Measurements from ENCODE around the gene PANX3. TPM values are rescaled to one million over a fixed set of nuclear protein-coding genes. Genes with fewer than 3 reads are reported as not detected.

The PANX3 gene
- total RNA-seq, 1 experiment from 2014 or later: not detected

DNA sequence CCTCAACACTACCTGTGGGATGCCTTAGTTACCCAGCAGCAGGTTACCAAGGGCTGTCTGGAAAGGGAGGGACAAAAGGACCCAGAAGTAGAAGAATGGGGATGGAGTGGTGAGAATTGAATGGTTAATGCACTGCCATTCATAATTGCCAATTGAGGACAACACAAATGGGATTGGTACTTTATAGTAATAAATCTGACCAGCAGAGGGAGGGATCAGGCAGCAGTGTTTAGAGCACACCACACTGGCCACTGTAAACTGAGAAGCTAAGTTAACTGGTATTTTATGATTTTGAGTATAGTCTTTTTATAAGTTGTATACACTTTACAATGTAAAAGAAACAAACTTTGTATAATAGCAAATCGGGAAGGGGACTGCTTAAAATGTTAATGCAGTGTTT, 22.1 kb downstream of the PANX3 start:
- H3K36me3 ChIP-seq: peaks cover 25% of the 10 kb centered on the region
- H3K27ac ChIP-seq: no peak overlapping the region
- DNase-seq: no peak
- no peak overlapping the region for H3K4me3 ChIP-seq
- no peaks in the 10 kb centered on the region for H3K4me1 ChIP-seq
- no peaks in the 10 kb centered on the region for H3K9me3 ChIP-seq (replicated peaks)
- no peaks in the 10 kb centered on the region for H3K27me3 ChIP-seq

DNA sequence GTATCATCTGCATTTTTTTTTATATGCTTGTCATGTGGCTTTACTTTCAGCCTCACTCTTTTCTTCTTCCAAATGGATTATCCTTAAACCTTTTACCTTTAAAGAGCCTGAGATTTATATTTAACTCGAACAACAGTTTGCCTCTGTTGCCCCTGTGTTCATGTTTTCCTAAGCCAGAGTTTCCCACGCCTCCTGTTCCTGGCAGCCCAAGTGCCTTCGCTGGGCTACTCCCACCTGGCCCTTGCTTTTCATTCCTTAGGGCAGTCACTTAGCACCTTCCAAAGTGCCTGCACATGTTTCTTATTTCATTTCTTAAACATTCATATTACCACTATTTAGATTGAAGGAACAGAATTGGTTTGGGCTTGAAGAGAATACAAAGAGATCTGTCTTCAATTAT, 24.7 kb downstream of the PANX3 start:
- peaks cover 20% of the 10 kb centered on the region for H3K36me3 ChIP-seq
- H3K9me3 ChIP-seq (replicated peaks): no peaks in the 10 kb centered on the region
- H3K4me3 ChIP-seq: no peak overlapping the region
- H3K4me1 ChIP-seq: no peaks in the 10 kb centered on the region
- no peaks in the 10 kb centered on the region for H3K27me3 ChIP-seq
- H3K27ac ChIP-seq: no peak overlapping the region
- no peak for DNase-seq

DNA sequence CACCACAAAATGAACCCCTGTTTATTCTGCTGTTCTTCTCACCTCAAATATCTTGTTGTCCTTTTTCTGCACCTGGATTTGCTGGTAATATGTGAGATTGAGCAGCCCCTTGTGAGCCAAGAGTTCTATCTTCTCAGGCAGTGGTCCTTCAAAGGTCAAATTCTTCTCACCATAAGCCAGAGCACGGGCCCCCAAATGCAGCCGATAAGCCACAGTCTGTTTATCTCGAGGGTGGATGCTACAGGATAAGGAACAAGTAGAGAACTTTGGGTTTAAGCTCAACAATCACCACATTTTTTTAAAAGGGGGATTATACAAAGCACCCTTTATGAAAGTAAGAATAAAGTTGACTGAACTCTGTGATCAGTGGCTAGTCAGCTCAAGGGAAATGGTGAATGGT, 27.3 kb downstream of the PANX3 start:
- no peak overlapping the region for H3K4me3 ChIP-seq
- H3K27me3 ChIP-seq: no peaks in the 10 kb centered on the region
- peaks cover 3% of the 10 kb centered on the region; the same call in 1 of the 2 replicates for H3K36me3 ChIP-seq
- no peaks in the 10 kb centered on the region for H3K9me3 ChIP-seq (replicated peaks)
- no peak for DNase-seq
- no peak overlapping the region for H3K27ac ChIP-seq
- H3K4me1 ChIP-seq: no peaks in the 10 kb centered on the region

DNA sequence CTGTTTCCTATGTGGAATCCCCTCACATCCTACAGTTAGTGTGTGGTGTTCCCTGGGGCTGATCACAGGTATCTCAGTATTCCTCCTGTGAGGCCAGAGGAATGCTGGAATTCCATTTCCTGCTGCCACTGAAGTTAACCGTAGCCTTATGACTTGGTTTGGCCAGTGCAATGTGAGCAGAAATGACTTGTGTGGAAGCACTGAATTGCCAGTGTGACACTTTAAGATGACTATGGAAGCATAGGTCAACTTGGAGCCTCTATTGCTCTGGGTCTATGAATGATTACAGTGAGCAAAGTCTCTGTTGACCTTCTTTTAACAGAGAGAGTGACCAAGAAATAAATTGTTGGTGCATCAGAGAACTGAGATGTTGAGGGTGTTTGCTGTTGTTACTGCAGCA, 28.0 kb downstream of the PANX3 start:
- Histone ChIP-seq H3K9me3 (replicated peaks) (no peaks in the 10 kb centered on the region), H3K4me1 (no peaks in the 10 kb centered on the region), H3K4me3 (no peak overlapping the region), H3K27me3 (no peaks in the 10 kb centered on the region), H3K36me3 (no peaks in the 10 kb centered on the region; the same call in 1 of the 2 replicates), H3K27ac (no peak overlapping the region)
- DNase-seq: no peak

DNA sequence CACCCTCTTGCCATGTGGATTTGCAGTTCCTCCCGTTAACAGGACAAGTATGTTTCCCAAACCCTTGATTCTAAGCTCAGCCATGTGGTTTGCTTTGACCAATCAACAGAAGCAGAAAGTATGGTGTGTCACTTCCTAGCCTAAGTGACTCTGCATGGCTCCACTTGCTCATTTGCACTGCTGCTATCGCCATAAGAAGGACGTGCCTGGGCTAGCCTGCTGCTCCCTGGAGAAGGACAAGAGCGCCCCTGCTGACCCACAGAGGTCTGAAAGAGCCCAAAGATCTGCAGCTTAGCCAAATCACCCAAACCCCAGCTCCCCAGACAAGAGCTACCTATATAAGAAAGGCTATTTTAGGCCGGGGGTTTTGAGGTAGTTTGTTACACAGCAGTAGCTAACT, 29.4 kb downstream of the PANX3 start:
- no peaks in the 10 kb centered on the region for H3K4me1 ChIP-seq
- no peak overlapping the region for H3K4me3 ChIP-seq
- no peak overlapping the region for H3K27ac ChIP-seq
- H3K36me3 ChIP-seq: no peaks in the 10 kb centered on the region; the same call in 1 of the 2 replicates
- H3K9me3 ChIP-seq (replicated peaks): no peaks in the 10 kb centered on the region
- H3K27me3 ChIP-seq: no peaks in the 10 kb centered on the region
- DNase-seq: no peak

DNA sequence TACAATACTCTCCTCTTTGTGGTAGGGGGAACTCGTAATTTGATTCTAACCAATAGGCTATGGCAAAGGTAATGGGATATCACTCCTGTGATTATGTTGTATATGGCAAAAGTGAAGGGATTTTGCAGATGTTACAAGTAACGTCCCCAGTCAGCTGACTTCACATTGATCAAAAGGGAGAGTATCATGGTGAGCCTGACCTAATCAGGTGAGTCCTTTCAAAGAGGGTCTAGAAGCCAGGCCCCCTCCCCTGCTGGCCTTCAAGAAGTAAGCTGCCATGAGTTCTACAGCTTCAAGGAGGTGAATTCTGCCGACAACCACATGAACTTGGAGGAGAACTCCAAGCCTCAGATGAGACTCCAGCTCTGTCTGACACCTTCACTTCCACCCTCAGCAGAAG, 31.4 kb downstream of the PANX3 start:
- Histone ChIP-seq H3K9me3 (replicated peaks) (no peaks in the 10 kb centered on the region), H3K27ac (no peak overlapping the region)

DNA sequence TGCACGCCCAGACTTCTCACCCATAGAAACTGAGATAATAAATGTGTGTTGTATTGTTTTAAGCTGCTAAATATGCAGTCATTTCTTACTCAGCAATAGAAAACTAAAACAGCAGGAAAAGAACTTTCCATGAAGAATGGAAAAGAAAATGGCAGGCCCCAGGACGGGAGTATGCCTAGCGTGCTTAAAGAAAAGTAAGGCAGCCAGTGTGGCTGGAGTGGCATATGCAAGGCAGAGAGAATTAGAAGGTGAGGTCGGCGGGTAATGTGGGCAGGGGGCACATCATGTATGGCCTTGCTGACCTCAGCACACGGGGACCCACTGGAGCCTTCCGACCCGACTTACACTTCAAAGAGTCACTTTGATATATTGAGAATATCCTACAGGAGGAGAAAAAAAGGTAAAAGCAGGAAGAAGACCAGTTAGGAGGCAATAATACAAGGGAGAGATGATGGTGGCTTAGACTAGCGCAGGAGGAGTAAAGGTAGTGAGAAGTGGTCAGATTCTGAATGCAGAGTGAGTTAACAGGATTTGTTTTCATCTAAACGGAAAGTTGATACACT, 31.9 kb downstream of the PANX3 start:
- Histone ChIP-seq H3K27me3 (no peaks in the 10 kb centered on the region), H3K4me1 (no peaks in the 10 kb centered on the region), H3K9me3 (replicated peaks) (no peaks in the 10 kb centered on the region), H3K36me3 (no peaks in the 10 kb centered on the region), H3K27ac (no peak overlapping the region), H3K4me3 (no peak overlapping the region)
- DNase-seq: no peak

More for the DNA sequence above, 31.4 kb downstream of the PANX3 start:
- DNase-seq: no peak
- no peaks in the 10 kb centered on the region for H3K27me3 ChIP-seq
- no peaks in the 10 kb centered on the region for H3K4me1 ChIP-seq
- no peaks in the 10 kb centered on the region for H3K36me3 ChIP-seq
- H3K4me3 ChIP-seq: no peak overlapping the region

DNA sequence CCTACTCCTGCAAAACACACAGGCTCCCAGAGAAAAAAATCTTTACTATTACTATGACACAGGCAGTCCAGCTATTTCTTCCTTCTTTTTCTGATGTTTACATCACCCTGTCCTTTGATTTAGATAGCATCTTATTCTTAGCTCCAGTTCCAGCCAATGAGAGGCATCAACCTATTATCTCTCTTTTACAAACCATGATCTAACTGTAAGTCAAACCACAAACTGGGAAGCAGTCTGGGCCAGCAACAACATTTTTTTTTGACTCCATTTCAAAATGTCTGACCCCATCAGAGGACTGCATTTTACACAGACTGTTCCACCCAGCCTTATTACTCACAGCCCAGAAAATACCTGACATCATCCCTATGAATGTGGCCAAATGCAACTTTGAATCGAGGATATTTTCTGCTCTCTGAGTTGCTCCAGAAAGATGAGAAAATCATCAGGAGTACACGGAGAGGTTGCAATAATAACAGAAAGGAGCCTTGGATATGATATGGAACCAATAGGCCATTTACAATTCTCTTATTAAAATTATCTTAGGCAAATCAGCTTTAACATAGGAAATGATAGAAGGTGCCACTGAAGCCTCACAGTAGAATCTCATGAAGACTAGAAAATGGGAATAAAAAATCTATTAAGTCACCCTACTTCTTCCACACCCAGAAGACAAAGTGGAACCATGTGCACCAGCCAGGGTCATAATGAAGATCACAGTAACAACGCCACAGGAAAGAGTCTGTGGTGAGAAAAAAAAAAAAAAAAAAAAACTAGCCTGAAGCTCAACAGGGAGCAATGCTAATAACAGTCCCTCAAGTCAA, 32.6 kb downstream of the PANX3 start:
- no peaks in the 10 kb centered on the region for H3K9me3 ChIP-seq (replicated peaks)
- no peak for DNase-seq
- no peaks in the 10 kb centered on the region for H3K4me1 ChIP-seq
- H3K27ac ChIP-seq: no peak overlapping the region
- H3K27me3 ChIP-seq: no peaks in the 10 kb centered on the region
- H3K36me3 ChIP-seq: no peaks in the 10 kb centered on the region
- no peak overlapping the region for H3K4me3 ChIP-seq

DNA sequence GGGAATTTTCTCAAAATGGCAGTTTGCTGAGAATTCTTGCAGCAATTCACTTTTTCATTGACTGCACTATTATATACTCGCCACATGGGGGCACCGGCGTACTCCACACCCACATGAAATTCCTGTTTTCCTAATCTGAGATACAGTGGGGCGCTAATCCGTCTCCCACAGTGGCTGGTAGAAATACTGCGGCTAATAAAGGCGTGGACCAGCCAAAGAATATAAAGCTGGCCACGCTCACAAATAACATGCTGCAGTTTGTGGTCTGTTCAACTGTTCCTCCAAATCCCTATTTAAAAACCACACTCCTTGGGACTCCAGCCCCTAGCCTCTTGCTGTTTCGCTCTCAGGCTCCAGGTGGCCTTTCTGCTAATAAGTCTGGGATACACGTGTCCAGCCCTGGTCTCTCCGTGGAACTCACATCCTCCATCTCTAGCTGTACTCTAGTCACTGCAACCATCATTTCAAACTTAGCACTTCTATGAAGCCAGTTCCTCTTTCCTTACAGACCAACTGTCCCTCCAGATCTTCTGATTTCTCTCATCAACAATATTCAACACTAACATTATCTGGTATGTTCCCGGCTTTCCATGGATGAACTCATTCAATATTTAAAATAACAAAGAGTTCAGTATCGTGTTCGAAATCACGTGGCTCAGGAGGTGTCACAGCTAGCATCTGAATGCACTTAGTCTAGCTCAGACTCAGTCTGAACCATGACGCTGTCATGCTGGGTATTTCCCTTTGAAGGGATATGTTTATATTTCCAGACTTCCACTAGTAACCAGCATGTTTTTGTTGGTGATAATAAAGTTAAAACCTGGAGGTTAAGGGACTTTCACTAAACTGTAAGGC, 33.4 kb downstream of the PANX3 start:
- Histone ChIP-seq H3K9me3 (replicated peaks) (no peaks in the 10 kb centered on the region), H3K27me3 (no peaks in the 10 kb centered on the region), H3K36me3 (no peaks in the 10 kb centered on the region), H3K4me1 (no peaks in the 10 kb centered on the region), H3K4me3 (no peak overlapping the region), H3K27ac (no peak overlapping the region)
- peak; percentile 44 to 75 for DNase-seq

DNA sequence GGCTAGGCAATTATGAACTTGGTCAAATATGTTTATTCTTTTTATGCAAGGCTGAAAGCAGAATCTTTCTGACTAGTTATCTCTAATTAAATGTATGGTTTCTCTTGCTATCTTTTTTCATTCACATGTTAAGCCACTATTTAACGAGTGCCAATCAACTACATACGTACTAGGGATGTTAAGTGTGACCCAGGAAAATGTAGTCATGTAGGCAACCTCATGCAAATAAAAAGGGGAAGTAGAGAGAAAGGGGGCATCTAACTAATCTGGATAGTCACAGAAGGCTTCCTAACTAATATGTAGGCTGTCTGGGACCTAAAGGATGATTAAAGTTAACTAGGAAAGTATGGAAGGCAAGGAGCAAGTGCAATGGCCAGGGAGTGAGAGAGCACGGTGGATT, 34.9 kb downstream of the PANX3 start:
- H3K27ac ChIP-seq: no peak overlapping the region
- no peak overlapping the region for H3K4me3 ChIP-seq
- no peaks in the 10 kb centered on the region for H3K9me3 ChIP-seq (replicated peaks)
- H3K27me3 ChIP-seq: no peaks in the 10 kb centered on the region
- DNase-seq: no peak
- no peaks in the 10 kb centered on the region for H3K4me1 ChIP-seq
- no peaks in the 10 kb centered on the region for H3K36me3 ChIP-seq

DNA sequence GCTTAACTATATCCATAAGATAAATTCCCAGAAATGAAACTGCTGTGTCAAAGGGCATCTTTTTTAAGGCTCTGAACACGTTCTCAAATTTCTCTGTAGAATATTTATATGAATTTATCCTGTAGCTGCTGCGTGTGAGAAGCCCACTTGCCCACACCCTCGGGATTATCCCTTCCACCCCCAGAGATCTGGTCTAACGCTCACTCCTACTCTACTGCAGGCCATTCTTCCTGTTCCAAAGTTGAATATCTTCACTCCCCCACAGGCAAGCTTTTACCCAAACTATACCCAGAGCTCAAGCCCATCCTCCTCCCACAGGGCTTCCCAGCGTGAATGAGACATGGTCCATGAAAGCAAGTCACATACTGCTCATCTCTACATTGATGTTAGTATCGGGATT, 37.4 kb downstream of the PANX3 start:
- Histone ChIP-seq H3K27me3 (no peaks in the 10 kb centered on the region), H3K9me3 (replicated peaks) (no peaks in the 10 kb centered on the region), H3K27ac (no peak overlapping the region), H3K4me1 (no peaks in the 10 kb centered on the region), H3K4me3 (no peak overlapping the region), H3K36me3 (no peaks in the 10 kb centered on the region)
- DNase-seq: no peak

DNA sequence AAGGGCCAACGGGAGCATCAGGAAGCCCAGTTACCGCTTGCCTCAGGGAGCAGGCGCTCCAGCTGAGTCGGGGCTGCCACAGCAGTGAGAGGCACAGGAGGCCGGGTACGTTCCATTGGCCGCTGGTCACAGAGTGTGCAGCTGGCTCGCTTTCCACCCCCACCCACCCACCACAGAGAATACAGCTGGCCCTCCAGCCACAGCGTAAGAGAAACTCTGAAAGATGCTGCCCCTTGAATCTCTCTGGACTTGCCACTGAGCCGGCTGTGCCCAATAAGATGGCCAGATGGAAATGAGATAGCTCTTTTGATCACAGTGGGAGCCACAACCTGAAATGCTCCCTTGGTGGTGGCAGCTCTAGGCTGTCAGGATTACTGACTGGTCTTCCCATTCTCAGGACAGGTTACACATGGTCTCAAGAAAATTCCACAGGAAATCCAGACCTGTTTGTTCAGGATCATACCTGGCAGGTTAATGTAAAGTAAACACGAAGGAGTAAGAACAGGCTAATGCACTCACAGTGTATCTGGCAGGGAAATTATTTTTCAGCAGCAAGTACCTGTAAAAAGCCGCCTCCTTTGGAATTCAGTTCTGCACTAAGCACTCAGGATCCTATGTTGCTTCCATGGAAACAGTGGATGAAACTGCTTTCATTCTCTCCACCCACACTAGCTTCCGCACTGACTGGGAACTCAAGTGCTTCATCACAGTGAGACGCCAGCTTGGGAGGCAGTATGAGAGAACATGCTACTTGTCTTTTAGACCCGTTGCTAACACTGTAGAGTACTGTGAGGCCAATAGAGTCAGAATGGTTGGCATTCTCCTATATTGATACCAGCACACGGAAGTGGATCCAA, 45.8 kb downstream of the PANX3 start:
- DNase-seq: peak; percentile 38 to 56
- Histone ChIP-seq H3K36me3 (no peaks in the 10 kb centered on the region), H3K4me3 (no peak overlapping the region), H3K27ac (no peak overlapping the region), H3K27me3 (no peaks in the 10 kb centered on the region), H3K9me3 (replicated peaks) (no peaks in the 10 kb centered on the region), H3K4me1 (peaks cover 5% of the 10 kb centered on the region; the same call in 1 of the 2 replicates)

DNA sequence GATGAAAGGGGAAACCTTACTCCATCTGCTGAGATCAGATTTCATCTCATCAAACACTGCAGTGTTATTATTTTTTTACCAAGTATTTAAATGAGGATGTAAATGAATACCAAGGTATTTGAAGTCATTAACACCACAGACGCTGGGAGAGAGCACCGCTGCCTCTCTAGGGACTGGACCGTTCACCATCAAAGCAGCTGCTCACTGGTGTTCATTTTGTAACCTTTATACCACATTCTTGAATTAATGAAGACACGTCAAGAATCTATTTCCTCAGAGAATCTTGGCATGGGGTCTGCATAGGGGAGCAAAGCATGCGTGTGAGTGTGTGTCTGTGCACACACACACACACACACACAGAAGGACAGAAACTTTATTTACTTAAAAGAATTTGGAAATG, 46.7 kb downstream of the PANX3 start:
- H3K27me3 ChIP-seq: no peaks in the 10 kb centered on the region
- DNase-seq: no peak

DNA sequence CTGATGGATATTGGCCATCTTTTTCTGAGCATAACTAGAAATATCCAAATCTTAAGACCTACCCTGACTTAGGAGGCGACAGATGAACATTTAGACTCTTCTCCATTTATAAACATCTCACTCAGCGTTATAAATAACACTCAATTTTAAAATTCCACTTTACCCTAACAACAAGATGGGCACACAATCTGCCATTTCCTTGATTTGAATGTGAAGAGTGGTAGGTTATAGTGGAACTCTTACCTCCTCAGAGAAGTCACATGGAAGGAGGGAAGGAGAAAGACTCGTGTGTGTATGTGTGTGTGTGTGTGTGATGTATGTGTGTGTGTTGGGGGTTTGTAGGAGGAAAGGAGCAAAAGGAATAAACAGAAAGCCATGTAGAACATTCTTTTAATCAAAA, 47.3 kb downstream of the PANX3 start:
- Histone ChIP-seq H3K36me3 (no peaks in the 10 kb centered on the region), H3K4me1 (peaks cover 5% of the 10 kb centered on the region; the same call in 1 of the 2 replicates), H3K27ac (no peak overlapping the region), H3K27me3 (no peaks in the 10 kb centered on the region), H3K9me3 (replicated peaks) (no peaks in the 10 kb centered on the region), H3K4me3 (no peak overlapping the region)
- DNase-seq: no peak

More for the DNA sequence above, 46.7 kb downstream of the PANX3 start:
- Histone ChIP-seq H3K27ac (no peak overlapping the region), H3K4me3 (no peak overlapping the region), H3K9me3 (replicated peaks) (no peaks in the 10 kb centered on the region), H3K4me1 (peaks cover 5% of the 10 kb centered on the region; the same call in 1 of the 2 replicates), H3K36me3 (no peaks in the 10 kb centered on the region)

All from SJCRH30 (cell line).